H9 (cell line): ENCODE results near the gene CBLL1. TPM values are rescaled to one million over a fixed set of nuclear protein-coding genes. Genes with fewer than 3 reads are reported as not detected.

Experiments used
- DNase-seq: peaks from one replicate; pipeline ENCODE4 v3.0.0-alpha.2; 2017
- H2AFZ ChIP-seq: one replicate; pipeline ENCODE4 v1.6.1; 2013; ENCODE audit warnings: mild to moderate bottlenecking, low read length, control low read depth, moderate library complexity
- H2AK5ac ChIP-seq: 2 replicates; pipeline ENCODE4 v1.6.1; 2013; ENCODE audit warnings: low read length, control low read depth, mixed read lengths; ENCODE audit not compliant: insufficient read length
- H2BK120ac ChIP-seq: one replicate; pipeline ENCODE4 v1.6.1; 2013; ENCODE audit warnings: low read depth, mild to moderate bottlenecking, low read length, control low read depth, inconsistent platforms; ENCODE audit not compliant: poor library complexity, severe bottlenecking
- H2BK12ac ChIP-seq: 2 replicates; pipeline ENCODE4 v1.6.1; 2013; ENCODE audit warnings: low read length, control low read depth, mixed read lengths, low read depth; ENCODE audit not compliant: insufficient read length
- H2BK15ac ChIP-seq: 2 replicates; pipeline ENCODE4 v1.6.1; 2013; ENCODE audit warnings: low read depth, low read length, control low read depth
- H2BK20ac ChIP-seq: one replicate; pipeline ENCODE4 v1.6.1; 2013; ENCODE audit warnings: low read depth, mild to moderate bottlenecking, low read length, control low read depth, inconsistent platforms; ENCODE audit not compliant: poor library complexity, severe bottlenecking
- H2BK5ac ChIP-seq: 2 replicates; pipeline ENCODE4 v1.6.1; 2013; ENCODE audit warnings: low read length, control low read depth, mixed read lengths; ENCODE audit not compliant: insufficient read length
- H3K14ac ChIP-seq: 2 replicates; pipeline ENCODE4 v1.6.1; 2013; ENCODE audit warnings: low read length, control low read depth; ENCODE audit not compliant: insufficient read depth
- H3K18ac ChIP-seq: 2 replicates; pipeline ENCODE4 v1.6.1; 2013; ENCODE audit warnings: low read depth, mild to moderate bottlenecking, mixed read lengths, low read length, control low read depth; ENCODE audit not compliant: insufficient read length
- H3K23ac ChIP-seq: 2 replicates; pipeline ENCODE4 v1.6.1; 2013; ENCODE audit warnings: low read length, control low read depth, mixed read lengths, low read depth; ENCODE audit not compliant: insufficient read length
- H3K23me2 ChIP-seq: 2 replicates; pipeline ENCODE4 v1.6.1; 2013; ENCODE audit warnings: low read depth, mild to moderate bottlenecking, mixed read lengths, low read length, control low read depth; ENCODE audit not compliant: insufficient read length, poor library complexity, severe bottlenecking
- H3K27ac ChIP-seq: 2 replicates; pipeline ENCODE4 v1.5.1; 2013; ENCODE audit warnings: low read length, control low read depth, mixed read lengths, low read depth; ENCODE audit not compliant: insufficient read length
- H3K27me3 ChIP-seq: 2 replicates; pipeline ENCODE4 v1.6.1; 2013; ENCODE audit warnings: low read length, control low read depth, inconsistent platforms; ENCODE audit not compliant: insufficient read depth
- H3K4ac ChIP-seq: 2 replicates; pipeline ENCODE4 v1.6.1; 2013; ENCODE audit warnings: low read depth, mild to moderate bottlenecking, control low read depth, inconsistent platforms, low read length, moderate library complexity
- H3K4me1 ChIP-seq: 2 replicates; pipeline ENCODE4 v1.6.1; 2013; ENCODE audit warnings: low read length, control low read depth, inconsistent platforms; ENCODE audit not compliant: insufficient read depth
- H3K4me2 ChIP-seq: 2 replicates; pipeline ENCODE4 v1.6.1; 2013; ENCODE audit warnings: low read length, control low read depth, mixed read lengths; ENCODE audit not compliant: insufficient read length, insufficient read depth
- H3K56ac ChIP-seq: 2 replicates; pipeline ENCODE4 v1.6.1; 2013; ENCODE audit warnings: low read depth, mild to moderate bottlenecking, mixed read lengths, low read length, control low read depth; ENCODE audit not compliant: insufficient read length
- H3K79me1 ChIP-seq: 2 replicates; pipeline ENCODE4 v1.6.1; 2013; ENCODE audit warnings: low read depth, mild to moderate bottlenecking, moderate library complexity, low read length, control low read depth, inconsistent platforms; ENCODE audit not compliant: insufficient read depth, poor library complexity, severe bottlenecking
- H3K79me2 ChIP-seq: 2 replicates; pipeline ENCODE4 v1.6.1; 2013; ENCODE audit warnings: low read length, control low read depth, inconsistent platforms; ENCODE audit not compliant: insufficient read depth
- H3K9ac ChIP-seq: 2 replicates; pipeline ENCODE4 v1.6.1; 2013; ENCODE audit warnings: low read length, control low read depth, mixed read lengths; ENCODE audit not compliant: insufficient read length; ENCODE audit errors: extremely low read depth
- H3K9me3 ChIP-seq: one replicate; pipeline ENCODE4 v1.6.1; 2013; ENCODE audit warnings: low read depth, low read length, inconsistent platforms; ENCODE audit not compliant: control insufficient read depth
- H3T11ph ChIP-seq: one replicate; pipeline ENCODE4 v1.6.1; 2013; ENCODE audit warnings: mild to moderate bottlenecking, low read length, control low read depth, inconsistent platforms
- H4K20me1 ChIP-seq: one replicate; pipeline ENCODE4 v1.6.1; 2013; ENCODE audit not compliant: control insufficient read depth, insufficient read length, insufficient read depth
- H4K5ac ChIP-seq: 2 replicates; pipeline ENCODE4 v1.6.1; 2013; ENCODE audit warnings: low read depth, mild to moderate bottlenecking, mixed read lengths, low read length, control low read depth; ENCODE audit not compliant: insufficient read length
- H4K8ac ChIP-seq: replicated peaks from 2 replicates; pipeline ENCODE4 v1.6.1; 2013; ENCODE audit warnings: low read length, control low read depth, mixed read lengths, low read depth; ENCODE audit not compliant: insufficient read length
- H4K91ac ChIP-seq: 2 replicates; pipeline ENCODE4 v1.6.1; 2013; ENCODE audit warnings: low read depth, mild to moderate bottlenecking, moderate library complexity, mixed read lengths, low read length, control low read depth; ENCODE audit not compliant: insufficient read length
- H3K27ac Mint-ChIP-seq, 3 experiments: 2 replicates in 2 of 3; 3 replicates in 1 of 3; pipeline ENCODE4 v1.8.0; 2020 to 2021; ENCODE audit warnings: mixed read lengths in 3 of 3, mild to moderate bottlenecking in 1 of 3, moderate library complexity in 1 of 3
- H3K27me3 Mint-ChIP-seq: 2 replicates; pipeline ENCODE4 v1.8.0; 2021; ENCODE audit warnings: low read depth, mild to moderate bottlenecking, moderate library complexity, mixed read lengths
- H3K36me3 Mint-ChIP-seq, 3 experiments: 2 replicates in 2 of 3; 3 replicates in 1 of 3; pipeline ENCODE4 v1.8.0; 2020 to 2021; ENCODE audit warnings: low read depth in 3 of 3, mixed read lengths in 3 of 3; ENCODE audit not compliant: insufficient read depth in 1 of 3
- H3K4me1 Mint-ChIP-seq, 2 experiments: 2 replicates each; pipeline ENCODE4 v1.8.0; 2020; ENCODE audit warnings: mixed read lengths in 2 of 2
- H3K4me3 Mint-ChIP-seq, 2 experiments: 2 replicates in 1 of 2; 3 replicates in 1 of 2; pipeline ENCODE4 v1.8.0; 2020 to 2021; ENCODE audit warnings: mild to moderate bottlenecking in 2 of 2, mixed read lengths in 2 of 2, moderate library complexity in 1 of 2
- H3K9me3 Mint-ChIP-seq, 2 experiments: 2 replicates in 1 of 2; 3 replicates in 1 of 2; pipeline ENCODE4 v1.8.0; 2020; ENCODE audit warnings: mild to moderate bottlenecking in 2 of 2, mixed read lengths in 2 of 2, moderate library complexity in 1 of 2
- total RNA-seq: library from RNA; stranded (reverse); gene quantifications from 2 replicates; pipeline ENCODE4 v1.2.1, GENCODE V29; 2021
- TF ChIP-seq, protein P1 (sequence below): fragments of 200-600 bp; sonication (generic); conservative IDR thresholded peaks from 3 replicates; pipeline ENCODE4 v1.8.0; 2021; ENCODE audit warnings: antibody characterized with exemption, mild to moderate bottlenecking

The CBLL1 gene
- total RNA-seq, 1 experiment from 2014 or later = 32.2 TPM

DNA sequence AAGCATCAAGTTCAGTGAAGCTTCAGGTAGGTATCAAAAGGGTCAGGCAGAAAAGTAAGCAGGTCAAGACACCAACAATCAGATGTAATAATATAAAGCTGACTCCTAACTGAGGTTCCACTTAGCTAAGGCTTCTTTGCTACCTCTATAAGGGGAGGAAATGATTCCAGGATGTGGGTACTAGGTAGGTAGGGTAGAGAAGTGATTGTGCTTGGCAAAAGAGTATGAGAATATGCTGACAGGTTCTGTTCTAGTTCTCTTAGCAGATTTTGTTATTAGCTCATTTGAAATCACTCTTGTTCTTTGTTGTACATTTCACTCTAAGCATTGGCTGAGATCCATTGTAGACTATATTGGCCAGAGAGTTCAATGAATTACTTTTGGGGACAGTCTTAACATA, 40.7 kb upstream of the CBLL1 start:
- Histone ChIP-seq H2BK12ac (no peak overlapping the region), H2AK5ac (no peak overlapping the region), H3K79me2 (no peaks in the 10 kb centered on the region), H3K18ac (no peak overlapping the region), H3K79me1 (no peaks in the 10 kb centered on the region), H3K56ac (no peak overlapping the region), H2AFZ (no peak overlapping the region), H4K20me1 (no peaks in the 10 kb centered on the region), H3K27ac (no peak overlapping the region), H2BK120ac (no peak overlapping the region), H3K9ac (no peak overlapping the region), H3K9me3 (no peaks in the 10 kb centered on the region), H2BK15ac (no peak overlapping the region), H3K27me3 (no peaks in the 10 kb centered on the region), H4K5ac (no peak overlapping the region), H4K8ac (no peak overlapping the region), H3K23ac (no peak overlapping the region), H3K4ac (no peak overlapping the region), H4K91ac (no peak overlapping the region), H2BK20ac (no peak overlapping the region), H2BK5ac (no peak overlapping the region), H3K23me2 (no peaks in the 10 kb centered on the region), H3K4me1 (no peaks in the 10 kb centered on the region; the same call in 1 of the 2 replicates), H3K4me2 (no peak overlapping the region), H3K14ac (no peak overlapping the region), H3T11ph (no peak overlapping the region)
- no peaks in the 10 kb centered on the region for H3K27me3 Mint-ChIP-seq
- no peak overlapping the region for H3K27ac Mint-ChIP-seq
- H3K4me3 Mint-ChIP-seq = no peak overlapping the region
- H3K4me1 Mint-ChIP-seq = no peaks in the 10 kb centered on the region
- no peaks in the 10 kb centered on the region for H3K9me3 Mint-ChIP-seq
- H3K36me3 Mint-ChIP-seq = no peaks in the 10 kb centered on the region
- TF ChIP-seq, protein P1, sequence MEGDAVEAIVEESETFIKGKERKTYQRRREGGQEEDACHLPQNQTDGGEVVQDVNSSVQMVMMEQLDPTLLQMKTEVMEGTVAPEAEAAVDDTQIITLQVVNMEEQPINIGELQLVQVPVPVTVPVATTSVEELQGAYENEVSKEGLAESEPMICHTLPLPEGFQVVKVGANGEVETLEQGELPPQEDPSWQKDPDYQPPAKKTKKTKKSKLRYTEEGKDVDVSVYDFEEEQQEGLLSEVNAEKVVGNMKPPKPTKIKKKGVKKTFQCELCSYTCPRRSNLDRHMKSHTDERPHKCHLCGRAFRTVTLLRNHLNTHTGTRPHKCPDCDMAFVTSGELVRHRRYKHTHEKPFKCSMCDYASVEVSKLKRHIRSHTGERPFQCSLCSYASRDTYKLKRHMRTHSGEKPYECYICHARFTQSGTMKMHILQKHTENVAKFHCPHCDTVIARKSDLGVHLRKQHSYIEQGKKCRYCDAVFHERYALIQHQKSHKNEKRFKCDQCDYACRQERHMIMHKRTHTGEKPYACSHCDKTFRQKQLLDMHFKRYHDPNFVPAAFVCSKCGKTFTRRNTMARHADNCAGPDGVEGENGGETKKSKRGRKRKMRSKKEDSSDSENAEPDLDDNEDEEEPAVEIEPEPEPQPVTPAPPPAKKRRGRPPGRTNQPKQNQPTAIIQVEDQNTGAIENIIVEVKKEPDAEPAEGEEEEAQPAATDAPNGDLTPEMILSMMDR = no peak
- no peak for DNase-seq
